Measurements from ENCODE around the gene MYOZ1.

Gene MYOZ1

DNA sequence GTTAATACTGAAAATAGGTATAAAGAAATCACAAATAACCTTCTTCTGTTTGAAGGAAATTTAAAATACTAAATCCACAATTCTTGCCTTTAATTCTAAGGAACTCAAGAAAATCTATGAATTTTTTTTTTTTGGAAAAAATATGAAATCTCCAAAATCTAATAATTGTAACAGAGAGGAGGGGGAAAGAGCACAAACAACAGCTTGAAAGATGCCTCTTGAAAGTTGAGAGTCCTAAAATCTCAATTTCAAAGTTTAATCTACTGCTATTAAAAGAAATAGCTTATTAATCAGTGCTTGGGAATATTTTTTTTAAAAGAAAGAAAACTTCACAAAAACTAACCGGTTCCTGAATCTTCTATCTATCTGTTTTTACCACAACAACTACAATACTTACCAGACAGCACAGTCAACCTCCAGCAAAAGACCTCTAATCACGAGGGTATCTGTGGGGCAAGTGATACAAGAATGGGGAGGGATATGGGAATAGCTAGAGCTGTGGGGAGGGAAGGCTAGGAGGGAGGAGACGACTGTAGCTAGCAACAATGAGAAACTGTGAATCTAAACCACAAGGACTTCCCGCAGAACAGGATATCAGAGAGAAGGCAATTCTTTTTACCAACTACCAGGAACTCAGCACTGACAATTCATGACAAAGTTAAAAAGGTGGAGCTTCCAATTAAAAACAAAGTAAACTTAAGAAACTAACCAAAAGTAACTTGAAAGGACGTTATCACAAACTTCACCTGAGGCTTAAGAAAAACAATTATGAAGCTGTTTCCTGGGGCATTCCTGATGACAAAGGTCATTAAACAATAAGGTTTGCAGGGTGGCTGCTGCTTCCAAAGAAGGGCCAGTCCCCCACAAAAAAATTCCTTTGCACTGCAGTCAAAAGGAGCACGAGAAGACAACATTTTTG lies 50.1 kb downstream of the MYOZ1 start, which contains the start of gene USP54:
USP54 (minus strand) TSS at position 462 of the 919 bp plus-strand sequence. CDS start 15,684 bp downstream, outside the sequence.
- TF ChIP-seq, protein P1, sequence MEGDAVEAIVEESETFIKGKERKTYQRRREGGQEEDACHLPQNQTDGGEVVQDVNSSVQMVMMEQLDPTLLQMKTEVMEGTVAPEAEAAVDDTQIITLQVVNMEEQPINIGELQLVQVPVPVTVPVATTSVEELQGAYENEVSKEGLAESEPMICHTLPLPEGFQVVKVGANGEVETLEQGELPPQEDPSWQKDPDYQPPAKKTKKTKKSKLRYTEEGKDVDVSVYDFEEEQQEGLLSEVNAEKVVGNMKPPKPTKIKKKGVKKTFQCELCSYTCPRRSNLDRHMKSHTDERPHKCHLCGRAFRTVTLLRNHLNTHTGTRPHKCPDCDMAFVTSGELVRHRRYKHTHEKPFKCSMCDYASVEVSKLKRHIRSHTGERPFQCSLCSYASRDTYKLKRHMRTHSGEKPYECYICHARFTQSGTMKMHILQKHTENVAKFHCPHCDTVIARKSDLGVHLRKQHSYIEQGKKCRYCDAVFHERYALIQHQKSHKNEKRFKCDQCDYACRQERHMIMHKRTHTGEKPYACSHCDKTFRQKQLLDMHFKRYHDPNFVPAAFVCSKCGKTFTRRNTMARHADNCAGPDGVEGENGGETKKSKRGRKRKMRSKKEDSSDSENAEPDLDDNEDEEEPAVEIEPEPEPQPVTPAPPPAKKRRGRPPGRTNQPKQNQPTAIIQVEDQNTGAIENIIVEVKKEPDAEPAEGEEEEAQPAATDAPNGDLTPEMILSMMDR (IDR thresholded peaks at IDR 0.05; ENCODE audit: insufficient read depth, low read length, poor library complexity, severe bottlenecking), result no peak
- H3K27me3 ChIP-seq (replicated peaks; ENCODE audit: control insufficient read depth, insufficient read depth, low read length), result no peaks in the 10 kb centered on the region
- no peak within 1 kb of the TSS for H3K4me3 ChIP-seq (replicated peaks; ENCODE audit: low read depth, low read length)
- no peak for DNase-seq (ENCODE audit: extremely low read depth, insufficient read length)
- H3K36me3 ChIP-seq (ENCODE audit: control insufficient read depth, insufficient read depth, low read length), result no peaks in the 10 kb centered on the region

DNA sequence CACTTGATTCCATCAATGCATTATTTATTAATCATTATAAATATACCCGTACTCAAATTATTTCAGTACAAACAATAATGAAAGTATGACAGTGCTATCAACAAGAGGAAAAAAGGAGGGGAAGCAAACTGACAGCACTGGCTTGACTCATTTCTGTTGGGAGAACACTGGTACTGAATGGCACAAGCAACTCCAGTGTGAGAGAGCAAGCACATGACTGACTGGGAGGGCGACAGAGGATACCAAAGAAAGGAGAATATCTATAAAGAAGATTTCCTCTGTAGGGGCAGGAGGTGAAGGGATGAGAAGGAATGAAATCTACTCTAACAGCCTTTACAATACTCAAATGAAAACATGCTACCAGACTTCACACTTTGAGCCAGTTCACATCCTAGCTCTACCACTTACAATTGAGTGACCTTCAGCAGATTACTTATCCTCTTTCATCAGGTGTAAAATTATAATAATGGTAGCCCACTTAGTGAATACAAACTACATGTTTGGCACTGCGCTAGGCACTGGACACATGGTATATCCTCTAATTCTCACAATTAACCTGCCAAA lies 51.6 kb downstream of the MYOZ1 start:
- H3K36me3 ChIP-seq (ENCODE audit: control insufficient read depth, insufficient read depth, low read length), result no peaks in the 10 kb centered on the region
- no peak for DNase-seq (ENCODE audit: extremely low read depth, insufficient read length)
- H3K4me3 ChIP-seq (replicated peaks; ENCODE audit: low read depth, low read length), result no peak overlapping the region
- no peaks in the 10 kb centered on the region for H3K27me3 ChIP-seq (replicated peaks; ENCODE audit: control insufficient read depth, insufficient read depth, low read length)
- TF ChIP-seq, protein P1 (IDR thresholded peaks at IDR 0.05; ENCODE audit: insufficient read depth, low read length, poor library complexity, severe bottlenecking), result no peak

DNA sequence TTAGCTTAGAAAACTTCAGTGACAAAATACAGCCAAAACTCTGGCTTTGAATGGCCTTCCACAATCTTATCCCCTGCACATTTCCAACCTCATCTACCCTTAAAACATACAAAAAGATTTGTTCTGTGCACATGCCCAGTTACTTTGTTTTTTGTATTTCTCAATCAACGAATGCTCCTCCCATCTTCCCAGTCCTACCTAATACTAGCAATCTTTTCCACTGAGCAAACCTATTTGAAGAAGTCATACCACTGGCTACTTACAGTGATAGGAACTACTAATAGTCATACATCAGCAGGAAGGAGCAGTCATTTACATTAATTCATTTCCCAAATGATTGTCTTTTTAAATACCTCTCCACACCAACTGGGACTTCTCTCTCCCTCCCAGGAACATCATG lies 52.6 kb downstream of the MYOZ1 start:
- Histone ChIP-seq H3K36me3 (ENCODE audit: control insufficient read depth, insufficient read depth, low read length) (no peaks in the 10 kb centered on the region), H3K4me3 (replicated peaks; ENCODE audit: low read depth, low read length) (no peak overlapping the region), H3K27me3 (replicated peaks; ENCODE audit: control insufficient read depth, insufficient read depth, low read length) (no peaks in the 10 kb centered on the region)
- TF ChIP-seq, protein P1 (IDR thresholded peaks at IDR 0.05; ENCODE audit: insufficient read depth, low read length, poor library complexity, severe bottlenecking), result no peak
- DNase-seq (ENCODE audit: extremely low read depth, insufficient read length), result no peak

DNA sequence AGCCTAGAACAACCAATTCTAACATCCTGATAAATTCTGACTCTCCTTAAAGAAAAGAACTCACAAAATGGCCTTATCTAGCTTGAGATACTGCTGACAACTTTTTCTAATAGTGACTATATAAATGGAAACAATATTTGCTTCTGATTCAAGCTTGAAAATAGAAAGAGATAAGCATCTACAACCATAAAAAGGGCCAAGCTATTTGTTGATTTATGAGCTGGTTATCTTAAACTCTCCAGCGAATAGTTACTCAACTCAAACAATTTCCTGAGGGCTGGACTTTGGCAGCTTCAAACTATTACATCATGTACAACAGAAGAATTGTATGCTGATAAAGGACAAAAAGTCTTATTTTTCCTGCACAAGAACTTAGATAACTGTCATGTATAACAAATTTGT lies 54.7 kb downstream of the MYOZ1 start:
- H3K4me3 ChIP-seq (replicated peaks; ENCODE audit: low read depth, low read length), result no peak overlapping the region
- DNase-seq (ENCODE audit: extremely low read depth, insufficient read length), result no peak

DNA sequence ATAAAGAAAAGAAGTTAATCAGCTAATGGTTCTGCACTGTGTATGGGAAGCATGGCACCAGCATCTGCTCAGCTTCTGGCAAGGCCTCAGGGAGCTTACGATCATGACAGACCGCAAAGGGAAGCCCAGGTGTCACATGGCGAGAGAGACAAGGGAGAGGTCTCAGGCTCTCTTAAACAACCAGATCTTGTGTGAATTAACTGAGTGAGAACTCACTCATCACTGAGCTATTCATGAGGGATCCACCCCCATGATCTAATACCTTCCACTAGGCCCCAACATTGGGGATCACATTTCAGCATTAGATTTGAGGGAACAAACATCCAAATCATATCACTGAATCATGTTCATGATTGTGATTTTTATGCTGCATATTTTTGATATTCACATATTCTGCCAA lies 55.9 kb downstream of the MYOZ1 start:
- no peak for DNase-seq (ENCODE audit: extremely low read depth, insufficient read length)
- no peak overlapping the region for H3K4me3 ChIP-seq (replicated peaks; ENCODE audit: low read depth, low read length)
- H3K36me3 ChIP-seq (ENCODE audit: control insufficient read depth, insufficient read depth, low read length), result no peaks in the 10 kb centered on the region
- H3K27me3 ChIP-seq (replicated peaks; ENCODE audit: control insufficient read depth, insufficient read depth, low read length), result no peaks in the 10 kb centered on the region
- TF ChIP-seq, protein P1 (IDR thresholded peaks at IDR 0.05; ENCODE audit: insufficient read depth, low read length, poor library complexity, severe bottlenecking), result no peak

More for the DNA sequence above, 54.7 kb downstream of the MYOZ1 start:
- Histone ChIP-seq H3K27me3 (replicated peaks; ENCODE audit: control insufficient read depth, insufficient read depth, low read length) (no peaks in the 10 kb centered on the region), H3K36me3 (ENCODE audit: control insufficient read depth, insufficient read depth, low read length) (no peaks in the 10 kb centered on the region)
- TF ChIP-seq, protein P1 (IDR thresholded peaks at IDR 0.05; ENCODE audit: insufficient read depth, low read length, poor library complexity, severe bottlenecking), result no peak

Measured in GM06990 (cell line).